ENCODE results near the gene NSD1.
"Not testable (repeated sequence)": the region's sequence is repeated elsewhere in the genome, so short reads cannot be mapped to it uniquely, and the experiment has no call there.

NSD1 gene

GRCh38 chr5:177131352-177132135, 2.0 kb upstream of the NSD1 start:
- no peak for DNase-seq

GRCh38 chr5:177132136-177133095, 1.2 kb upstream of the NSD1 start:
- DNase-seq = no peak

DNA sequence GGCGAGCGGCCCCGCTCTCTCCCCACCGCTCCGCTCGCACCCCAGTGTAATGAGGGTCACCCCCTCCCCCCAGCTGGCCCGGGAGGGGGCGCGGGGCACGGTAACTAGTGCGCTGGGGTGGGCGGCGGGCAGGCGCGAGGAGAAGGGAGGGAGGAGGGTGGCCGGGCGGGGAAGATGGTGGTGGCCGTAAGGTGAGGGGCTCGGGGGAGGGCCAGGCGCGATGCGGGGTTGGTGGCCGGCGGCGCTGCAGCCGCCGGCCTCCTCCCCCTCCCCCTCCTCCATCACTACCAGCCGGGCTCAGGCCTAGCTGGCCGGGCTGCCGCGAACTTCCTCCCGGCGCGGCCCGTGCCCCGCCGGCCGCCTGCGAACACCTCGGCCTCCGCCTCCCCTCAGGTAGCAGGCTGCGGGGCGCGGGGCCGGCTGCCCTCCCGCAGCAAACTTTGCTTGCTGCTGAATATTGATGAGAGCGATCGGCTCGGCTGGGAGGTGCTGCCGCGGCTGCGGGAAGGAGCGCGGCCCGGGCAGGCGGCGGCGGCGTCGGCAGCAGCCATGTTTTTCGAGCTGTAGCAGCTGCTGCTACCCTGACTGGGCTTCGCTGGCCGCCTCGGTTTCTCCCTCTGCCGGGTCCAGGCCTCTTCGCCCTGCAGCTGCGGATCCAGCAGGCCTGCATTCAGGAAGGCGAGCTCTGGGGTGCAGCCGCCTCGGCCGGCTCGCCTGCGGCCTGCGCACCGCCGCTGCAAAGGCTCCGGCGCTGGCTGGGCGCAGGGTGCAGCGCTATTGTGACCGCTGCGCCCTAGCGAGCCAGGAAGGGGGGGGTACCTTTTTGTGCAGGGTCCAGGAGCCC, 502 bp downstream of the NSD1 start:
- DNase-seq = peak; percentile 35

DNA sequence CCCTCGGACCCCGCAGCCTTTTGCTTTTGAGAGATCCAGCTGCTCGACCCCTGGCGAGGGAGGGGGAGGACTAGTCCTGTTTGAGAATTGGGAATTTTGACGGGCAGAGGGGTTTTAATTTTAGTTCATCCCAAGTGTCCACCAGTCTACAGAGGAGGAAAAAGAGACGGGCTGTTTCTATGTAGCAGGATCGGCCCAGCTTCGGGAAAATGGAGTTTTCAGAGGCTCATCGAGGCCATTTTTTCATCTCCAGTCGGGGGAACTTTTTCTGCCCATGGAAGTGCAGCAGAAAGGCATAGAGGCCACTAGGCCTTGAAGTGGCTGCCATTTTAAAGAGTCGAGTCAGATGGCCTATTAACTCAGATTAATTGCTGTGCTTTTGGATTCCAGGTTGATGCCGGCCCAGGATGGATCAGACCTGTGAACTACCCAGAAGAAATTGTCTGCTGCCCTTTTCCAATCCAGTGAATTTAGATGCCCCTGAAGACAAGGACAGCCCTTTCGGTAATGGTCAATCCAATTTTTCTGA, 1.2 kb downstream of the NSD1 start:
- DNase-seq = no peak

GRCh38 chr5:177140312-177140711, 6.7 kb downstream of the NSD1 start:
- no peak for DNase-seq

- no peak for DNase-seq
Measured at GRCh38 chr5:177141496-177141895, 7.9 kb downstream of the NSD1 start.

DNA sequence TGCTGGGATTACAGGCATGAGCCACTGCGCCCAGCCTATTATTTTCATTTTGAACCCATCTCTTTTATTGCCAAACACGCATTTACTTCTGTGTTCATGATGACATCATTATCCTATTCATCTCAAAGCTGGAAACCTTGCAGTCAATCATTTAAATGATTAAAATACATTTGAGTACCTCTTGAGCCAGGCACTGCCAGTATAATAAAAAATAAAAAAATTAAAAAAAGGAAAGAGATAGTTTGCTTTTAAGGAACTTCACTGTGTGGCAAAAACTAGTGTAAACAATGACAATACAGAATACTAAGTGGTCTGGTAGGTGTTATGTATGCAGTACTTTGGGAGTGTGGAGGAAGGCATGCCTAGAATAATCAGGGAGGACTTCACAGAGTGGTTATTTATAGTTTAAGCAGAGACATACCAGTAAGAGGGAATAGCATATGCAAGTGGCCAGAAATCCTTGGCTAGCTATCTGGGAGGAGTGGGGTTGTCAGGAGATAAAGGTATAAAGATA, 8.6 kb downstream of the NSD1 start:
- no peak for DNase-seq

- no peak for DNase-seq
Measured at GRCh38 chr5:177142778-177143177, 9.2 kb downstream of the NSD1 start.

DNA sequence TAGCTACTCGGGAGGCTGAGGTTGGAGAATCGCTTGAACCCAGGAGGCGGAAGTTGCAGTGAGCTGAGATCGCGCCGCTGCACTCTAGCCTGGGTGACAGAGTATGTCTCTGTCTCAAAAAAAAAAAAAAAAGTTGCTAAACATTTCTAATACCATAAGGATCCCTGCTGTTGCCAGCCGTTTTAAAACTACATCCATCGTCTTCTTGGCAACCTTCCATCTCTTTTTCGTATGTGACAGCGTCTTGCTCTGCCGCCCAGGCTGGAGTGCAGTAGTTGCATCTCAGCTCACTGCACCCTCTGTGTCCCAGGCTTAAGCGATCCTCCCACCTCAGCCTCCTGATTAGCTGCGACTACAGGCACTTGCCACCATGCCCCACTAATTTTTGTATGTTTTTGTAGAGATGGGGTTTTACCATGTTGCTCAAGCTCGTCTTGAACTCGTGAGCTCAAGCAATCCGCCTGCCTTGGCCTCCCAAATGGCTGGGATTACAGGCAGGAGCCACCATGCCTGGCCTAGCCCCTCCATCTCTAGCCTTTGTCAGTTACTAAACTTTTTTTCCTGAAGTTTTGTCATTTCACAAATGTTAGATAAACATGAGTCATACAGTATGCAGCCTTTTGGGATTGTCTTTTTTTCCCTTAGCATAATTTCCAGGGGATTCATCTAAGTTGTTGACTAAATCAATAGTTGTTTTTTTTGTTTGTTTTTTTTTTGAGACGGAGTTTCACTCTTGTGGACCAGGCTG, 13.5 kb downstream of the NSD1 start:
- no peak for DNase-seq

- not testable (repeated sequence) for DNase-seq
Measured at GRCh38 chr5:177150061-177150460, 16.5 kb downstream of the NSD1 start.

- DNase-seq = no peak
Measured at GRCh38 chr5:177154003-177154643, 20.6 kb downstream of the NSD1 start.

DNA sequence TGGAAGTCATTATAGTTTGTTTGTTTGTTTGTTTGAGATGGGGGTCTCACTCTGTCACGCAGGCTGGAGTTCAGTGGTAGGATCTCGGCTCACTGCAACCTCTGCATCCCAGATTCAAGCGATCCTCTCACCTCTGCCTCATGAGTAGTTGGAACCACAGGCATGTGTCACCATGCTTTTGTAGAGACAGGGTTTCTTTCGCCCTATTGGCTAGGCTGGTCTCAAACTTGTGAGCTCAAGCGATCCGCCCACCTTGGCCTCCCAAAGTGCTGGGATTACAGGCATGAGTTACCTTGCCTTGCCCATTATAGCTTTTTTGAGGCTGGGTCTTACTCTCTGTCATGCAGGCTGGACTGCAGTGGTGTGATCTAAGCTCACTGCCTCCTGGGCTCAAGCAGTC, 28.8 kb downstream of the NSD1 start:
- no peak for DNase-seq

DNA sequence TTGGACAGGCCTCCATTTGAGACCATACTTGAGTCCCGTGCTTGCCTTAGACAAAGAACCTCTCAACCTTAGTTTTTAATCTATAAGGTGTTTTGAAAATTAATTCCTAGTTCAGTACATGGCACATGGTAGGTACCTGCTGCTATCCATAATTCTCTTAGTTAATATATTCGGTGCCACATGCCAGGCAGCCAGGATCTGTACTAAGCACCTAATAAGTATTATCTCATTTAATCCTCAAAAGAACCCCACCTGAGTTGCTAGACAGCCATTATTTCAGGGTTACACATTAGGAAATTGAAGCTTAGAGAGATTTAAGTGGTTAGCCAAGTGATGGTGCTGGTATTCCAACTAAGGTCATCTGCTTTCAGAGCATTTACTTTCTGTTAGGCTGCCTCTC, 29.9 kb downstream of the NSD1 start:
- DNase-seq = no peak

DNA sequence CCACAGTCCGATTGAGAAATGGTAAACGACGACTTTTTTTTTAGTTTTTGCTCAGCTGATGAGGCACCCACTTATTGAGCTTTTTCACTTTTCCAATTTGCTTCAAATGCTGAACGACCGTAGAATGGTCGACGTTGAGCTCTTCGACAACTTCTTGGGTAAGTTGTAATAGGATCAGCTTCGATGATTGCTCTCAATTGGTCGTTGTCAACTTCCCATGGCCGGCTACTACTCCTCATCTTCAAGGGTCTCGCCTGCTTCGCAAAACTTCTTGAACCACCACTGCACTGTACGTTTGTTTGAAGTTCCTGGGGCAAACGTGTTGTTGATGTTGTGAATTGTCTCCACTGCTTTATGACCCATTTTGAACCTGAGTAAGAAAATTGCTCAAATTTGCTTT, 35.7 kb downstream of the NSD1 start:
- no peak for DNase-seq

- DNase-seq = no peak
Measured at GRCh38 chr5:177171961-177172360, 38.4 kb downstream of the NSD1 start.

DNA sequence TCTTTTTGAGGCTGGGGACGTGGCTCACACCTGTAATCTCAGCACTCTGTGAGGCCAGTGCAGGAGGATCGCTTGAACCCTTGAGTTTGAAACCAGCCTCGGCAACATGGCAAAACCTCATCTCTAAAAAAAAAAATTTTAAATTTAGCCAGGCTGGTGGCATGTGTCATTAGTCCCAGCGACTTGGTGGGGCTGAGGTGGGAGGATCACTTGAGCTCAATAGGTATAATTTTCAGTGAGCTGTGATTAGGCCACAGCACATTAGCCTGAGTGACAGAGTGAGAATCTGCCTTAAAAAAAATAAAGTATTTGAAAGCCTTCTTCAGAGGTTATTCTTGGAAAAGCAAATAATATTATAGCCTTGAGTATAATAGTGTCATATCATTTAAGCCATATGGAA, 41.8 kb downstream of the NSD1 start:
- DNase-seq = no peak

DNA sequence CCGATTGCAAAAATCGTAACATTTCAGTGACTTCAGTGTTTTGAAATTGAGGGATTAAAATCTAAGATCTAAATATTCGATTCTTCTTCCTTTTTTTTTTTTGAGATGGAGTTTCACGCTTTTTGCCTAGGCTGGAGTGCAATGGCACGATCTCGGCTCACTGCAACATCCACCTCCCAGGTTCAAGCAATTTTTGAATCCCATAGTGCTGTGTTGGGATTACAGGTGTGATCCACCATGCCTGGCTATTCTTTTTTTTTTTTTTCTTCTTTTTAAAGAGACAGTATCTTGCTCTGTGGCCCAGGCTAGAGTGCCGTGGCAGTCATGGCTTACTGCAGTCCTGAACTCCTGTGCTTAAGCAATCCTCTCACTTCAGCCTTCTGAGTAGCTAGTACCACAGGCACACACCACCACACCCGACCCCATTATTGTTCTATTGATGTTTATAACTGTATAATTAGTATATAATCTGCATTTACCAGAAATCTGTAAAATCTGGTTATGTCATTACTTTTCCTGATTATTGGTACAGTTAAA, 42.7 kb downstream of the NSD1 start:
- DNase-seq = no peak

DNA sequence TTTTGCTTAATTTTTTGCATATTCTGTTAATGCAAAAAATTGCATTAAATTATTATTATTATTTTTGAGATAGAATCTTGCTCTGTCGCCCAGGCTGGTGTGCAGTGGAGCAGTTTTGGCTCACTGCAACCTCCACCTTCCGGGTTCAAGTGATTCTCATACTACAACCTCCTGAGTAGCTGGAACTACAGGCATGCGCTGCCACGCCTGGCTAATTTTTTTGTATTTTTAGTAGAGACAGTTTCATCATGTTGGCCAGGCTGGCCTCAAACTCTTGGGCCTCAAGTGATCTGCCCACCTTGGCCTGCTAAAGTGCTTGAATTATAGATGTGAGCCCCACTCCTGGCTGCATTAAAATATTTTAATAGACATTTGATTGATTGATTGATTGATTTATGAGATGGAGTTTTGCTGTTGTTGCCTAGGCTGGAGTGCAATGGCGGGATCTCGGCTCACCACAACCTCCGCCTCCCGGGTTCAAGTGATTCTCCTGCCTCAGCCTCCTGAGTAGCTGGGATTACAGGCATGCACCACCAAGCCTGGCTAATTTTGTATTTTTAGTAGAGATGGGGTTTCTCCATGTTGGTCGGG, 44.4 kb downstream of the NSD1 start:
- not testable (repeated sequence) for DNase-seq

DNA sequence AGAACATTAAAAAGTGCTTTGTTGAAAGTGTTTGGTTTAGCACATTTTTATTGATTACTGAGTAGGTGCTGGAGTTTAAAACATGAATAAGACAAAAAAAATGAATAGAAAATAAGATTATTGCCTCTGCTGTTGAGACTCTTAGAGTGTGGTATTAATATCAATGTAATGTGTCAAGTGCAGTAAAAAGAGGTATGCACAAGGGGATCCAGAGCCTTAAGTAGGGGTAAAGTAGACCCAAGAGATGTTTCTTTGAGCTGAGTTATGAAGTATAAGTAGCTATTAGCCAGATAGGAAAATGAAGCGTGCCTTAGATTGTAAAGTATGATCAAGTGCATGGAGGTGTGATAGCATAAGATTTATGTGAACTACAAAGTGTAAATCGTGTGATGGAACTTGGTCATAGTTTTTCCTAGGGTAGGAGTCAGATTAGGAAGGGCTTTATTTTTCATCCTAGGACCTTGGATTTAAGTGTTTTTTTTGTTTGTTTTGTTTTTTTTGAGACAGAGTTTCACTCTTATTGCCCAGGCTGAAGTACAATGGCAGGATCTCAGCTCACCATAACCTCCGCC, 45.2 kb downstream of the NSD1 start:
- no peak for DNase-seq

DNA sequence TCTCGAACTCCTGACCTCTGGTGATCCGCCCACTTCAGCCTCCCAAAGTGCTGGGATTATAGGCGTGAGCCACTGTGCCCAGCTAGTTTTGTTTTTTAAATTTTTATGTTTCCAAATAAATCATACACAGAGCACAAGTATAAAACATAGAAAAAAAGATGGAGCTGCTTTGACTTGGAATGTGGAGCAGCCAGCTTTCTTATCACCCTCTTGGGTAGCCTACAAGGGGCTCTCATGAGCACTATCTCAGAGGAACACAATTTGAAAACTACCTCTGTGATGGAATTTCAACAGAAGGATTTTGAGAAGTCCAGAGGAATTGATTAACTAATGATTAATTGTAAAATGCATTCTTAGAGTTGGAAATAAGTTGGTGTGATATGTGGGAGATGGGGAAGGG, 45.9 kb downstream of the NSD1 start:
- no peak for DNase-seq
